ENCODE data around the gene FGFR2. TPM values are rescaled to one million over a fixed set of nuclear protein-coding genes. Genes with fewer than 3 reads are reported as not detected.

The FGFR2 gene
- total RNA-seq, 1 donor from 2014 or later: 4.4 TPM

DNA sequence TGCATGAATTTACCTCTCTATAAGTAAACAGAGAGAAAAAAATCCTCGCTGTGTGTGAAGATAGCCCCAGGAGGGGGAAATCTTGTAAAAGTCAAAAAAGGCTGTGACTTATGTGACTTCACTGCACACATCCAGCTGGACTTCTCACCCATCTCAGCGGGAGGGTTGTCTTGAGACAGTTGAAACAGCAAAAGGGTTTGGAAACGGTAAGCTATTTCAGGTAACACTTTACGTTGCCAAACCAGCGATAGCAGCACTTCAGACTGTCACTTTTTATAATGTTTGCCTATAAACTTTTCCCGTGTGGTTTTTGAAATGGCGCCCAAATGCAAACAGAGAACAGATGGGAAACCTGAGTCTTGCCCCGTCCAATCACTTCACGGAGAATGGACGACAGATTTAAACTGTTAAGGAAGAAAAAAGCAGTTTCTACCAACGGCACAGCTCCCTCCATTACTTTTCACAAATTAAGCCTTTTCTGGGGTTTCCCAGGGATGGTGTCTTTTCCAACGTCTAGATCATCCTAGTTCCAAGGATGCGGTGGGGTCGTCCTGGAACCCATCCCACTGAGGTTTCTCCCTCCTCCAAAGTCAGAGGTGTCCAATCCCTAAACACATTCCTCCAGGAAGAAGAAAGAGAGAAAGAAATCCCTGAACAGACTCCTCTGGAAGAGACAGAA lies 25.2 kb downstream of the FGFR2 start:
- H3K36me3 ChIP-seq: no peaks in the 10 kb centered on the region
- no peak for DNase-seq (ENCODE audit: low spot score in 2 of 2)
- no peak overlapping the region for H3K27ac ChIP-seq
- no peaks in the 10 kb centered on the region for H3K9me3 ChIP-seq
- no peaks in the 10 kb centered on the region for H3K4me1 ChIP-seq
- intact Hi-C loops (cut with DNase I): no loop called here
- TF ChIP-seq, protein P1, sequence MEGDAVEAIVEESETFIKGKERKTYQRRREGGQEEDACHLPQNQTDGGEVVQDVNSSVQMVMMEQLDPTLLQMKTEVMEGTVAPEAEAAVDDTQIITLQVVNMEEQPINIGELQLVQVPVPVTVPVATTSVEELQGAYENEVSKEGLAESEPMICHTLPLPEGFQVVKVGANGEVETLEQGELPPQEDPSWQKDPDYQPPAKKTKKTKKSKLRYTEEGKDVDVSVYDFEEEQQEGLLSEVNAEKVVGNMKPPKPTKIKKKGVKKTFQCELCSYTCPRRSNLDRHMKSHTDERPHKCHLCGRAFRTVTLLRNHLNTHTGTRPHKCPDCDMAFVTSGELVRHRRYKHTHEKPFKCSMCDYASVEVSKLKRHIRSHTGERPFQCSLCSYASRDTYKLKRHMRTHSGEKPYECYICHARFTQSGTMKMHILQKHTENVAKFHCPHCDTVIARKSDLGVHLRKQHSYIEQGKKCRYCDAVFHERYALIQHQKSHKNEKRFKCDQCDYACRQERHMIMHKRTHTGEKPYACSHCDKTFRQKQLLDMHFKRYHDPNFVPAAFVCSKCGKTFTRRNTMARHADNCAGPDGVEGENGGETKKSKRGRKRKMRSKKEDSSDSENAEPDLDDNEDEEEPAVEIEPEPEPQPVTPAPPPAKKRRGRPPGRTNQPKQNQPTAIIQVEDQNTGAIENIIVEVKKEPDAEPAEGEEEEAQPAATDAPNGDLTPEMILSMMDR (IDR thresholded peaks at IDR 0.05): no peak
- no peaks in the 10 kb centered on the region for H3K27me3 ChIP-seq
- H3K4me3 ChIP-seq: no peak overlapping the region

DNA sequence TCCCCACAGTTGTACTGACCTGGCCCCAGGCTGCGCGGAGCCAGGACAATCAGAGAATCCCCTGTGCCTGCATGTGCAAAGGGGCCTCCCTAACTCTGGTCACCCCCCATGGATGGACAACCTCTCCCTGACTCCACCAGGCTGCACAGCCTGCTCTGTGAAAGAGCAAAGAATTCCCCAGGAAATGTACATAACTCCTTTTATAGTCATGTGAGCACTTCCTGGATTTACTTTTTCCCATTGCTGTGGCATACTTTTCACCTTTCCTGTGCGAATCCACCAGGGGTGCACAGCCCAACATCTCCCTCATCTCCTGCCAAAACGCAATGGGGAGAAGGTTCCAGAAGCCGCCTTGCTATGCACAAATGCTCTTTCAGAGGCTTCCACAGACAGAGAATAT lies 27.9 kb downstream of the FGFR2 start:
- intact Hi-C loops (cut with DNase I): no loop called here

DNA sequence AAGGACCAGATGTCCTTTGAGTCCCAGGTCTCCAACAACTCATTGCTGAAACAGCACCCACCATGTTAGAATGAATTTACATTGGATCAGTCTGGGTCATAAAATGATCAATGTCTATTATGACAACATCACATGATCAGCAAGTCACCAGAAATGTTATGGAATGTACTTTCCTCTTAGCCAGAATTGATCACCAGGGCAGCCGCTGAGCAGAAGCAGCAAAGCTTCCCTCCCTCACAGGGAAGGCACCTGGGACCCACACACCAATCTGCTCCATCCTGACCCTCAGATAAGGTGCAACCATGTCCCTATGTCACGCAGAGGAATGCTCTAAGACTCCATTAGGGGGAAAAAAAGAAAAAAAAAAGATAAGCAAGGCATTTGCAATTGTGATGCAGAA lies 30.0 kb downstream of the FGFR2 start:
- Histone ChIP-seq H3K4me1 (no peaks in the 10 kb centered on the region), H3K27ac (no peak overlapping the region), H3K4me3 (no peak overlapping the region), H3K36me3 (no peaks in the 10 kb centered on the region), H3K27me3 (no peaks in the 10 kb centered on the region), H3K9me3 (no peaks in the 10 kb centered on the region)
- intact Hi-C loops (cut with DNase I): no loop called here
- no peak for DNase-seq (ENCODE audit: low spot score in 2 of 2)
- TF ChIP-seq, protein P1 (IDR thresholded peaks at IDR 0.05): no peak

More for the DNA sequence above, 27.9 kb downstream of the FGFR2 start:
- TF ChIP-seq, protein P1 (IDR thresholded peaks at IDR 0.05): no peak
- Histone ChIP-seq H3K9me3 (no peaks in the 10 kb centered on the region), H3K36me3 (no peaks in the 10 kb centered on the region), H3K4me1 (no peaks in the 10 kb centered on the region), H3K27ac (no peak overlapping the region), H3K4me3 (no peak overlapping the region), H3K27me3 (no peaks in the 10 kb centered on the region)
- no peak for DNase-seq (ENCODE audit: low spot score in 2 of 2)

DNA sequence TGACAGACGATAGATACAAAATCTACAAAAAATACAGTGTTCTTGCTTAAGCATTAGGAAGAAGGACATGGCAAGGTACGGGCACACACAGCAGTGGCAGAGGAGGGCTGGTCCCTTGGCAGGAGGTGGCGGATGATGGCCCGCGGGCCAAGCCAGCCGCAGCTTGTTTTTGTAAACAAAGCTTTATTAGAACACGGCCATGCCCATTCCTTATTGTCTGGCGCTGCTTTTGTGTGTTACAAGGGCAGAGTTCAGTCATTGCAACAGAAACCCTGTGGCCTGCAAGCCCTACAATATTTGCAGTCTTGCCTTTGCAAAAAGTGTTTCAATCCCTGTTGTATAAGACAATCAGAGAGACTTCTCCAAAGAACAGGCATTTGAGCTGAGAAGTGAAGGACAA lies 30.7 kb downstream of the FGFR2 start:
- H3K9me3 ChIP-seq: no peaks in the 10 kb centered on the region
- no peak for DNase-seq (ENCODE audit: low spot score in 2 of 2)
- intact Hi-C loops (cut with DNase I): no loop called here
- no peaks in the 10 kb centered on the region for H3K36me3 ChIP-seq
- no peaks in the 10 kb centered on the region for H3K4me1 ChIP-seq
- H3K4me3 ChIP-seq: no peak overlapping the region
- TF ChIP-seq, protein P1 (IDR thresholded peaks at IDR 0.05): no peak
- no peak overlapping the region for H3K27ac ChIP-seq
- H3K27me3 ChIP-seq: no peaks in the 10 kb centered on the region

DNA sequence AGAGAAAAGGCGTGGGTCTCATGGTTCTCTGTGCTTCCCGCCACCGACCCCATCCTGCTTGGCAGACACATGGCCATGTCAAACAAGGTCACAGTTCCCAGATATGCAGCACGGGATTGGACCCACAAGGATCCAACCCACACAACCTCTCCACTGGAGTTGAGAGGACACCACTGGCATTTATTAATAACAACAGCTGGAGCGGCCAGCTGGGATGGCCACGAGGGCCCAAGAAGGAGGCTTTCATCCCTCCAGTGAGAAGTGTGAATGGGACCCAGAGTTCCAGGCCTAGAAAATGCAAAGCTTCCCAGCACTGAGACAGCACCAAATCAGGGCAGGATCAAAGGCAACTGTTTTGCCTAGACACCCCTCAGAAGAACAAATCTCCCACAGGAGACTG lies 31.5 kb downstream of the FGFR2 start:
- TF ChIP-seq, protein P1 (IDR thresholded peaks at IDR 0.05): no peak
- no peaks in the 10 kb centered on the region for H3K36me3 ChIP-seq
- H3K27ac ChIP-seq: no peak overlapping the region
- no peak for DNase-seq (ENCODE audit: low spot score in 2 of 2)
- no peaks in the 10 kb centered on the region for H3K9me3 ChIP-seq
- intact Hi-C loops (cut with DNase I): no loop called here
- no peaks in the 10 kb centered on the region for H3K27me3 ChIP-seq
- H3K4me3 ChIP-seq: no peak overlapping the region
- H3K4me1 ChIP-seq: no peaks in the 10 kb centered on the region

Data from ascending aorta (tissue), 2 donors.